ENCODE data around the gene RBM5.

RBM5 gene

GRCh38 chr3:50138266-50139200 lies 49.8 kb downstream of the RBM5 start:
- no peak for DNase-seq (ENCODE audit: low read depth)

DNA sequence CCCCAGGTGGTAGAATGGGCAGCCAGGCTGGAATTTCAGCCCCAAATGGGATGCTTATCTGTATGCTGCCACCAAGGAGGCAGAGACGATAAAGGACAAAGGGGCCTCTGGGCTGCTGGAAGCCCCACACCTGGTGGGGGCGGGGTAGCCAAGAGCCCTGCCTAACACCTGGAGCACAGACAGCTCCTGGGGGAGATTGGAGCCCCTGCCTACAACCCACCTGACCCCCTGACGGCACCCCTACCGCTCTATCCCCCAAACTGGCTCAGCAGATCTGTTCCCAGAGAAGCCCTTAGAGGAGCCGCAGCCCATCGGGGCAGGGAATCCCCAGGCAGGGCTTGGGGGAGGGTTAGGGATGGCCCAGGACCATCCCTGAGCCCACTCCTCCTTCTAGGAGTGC lies 50.6 kb downstream of the RBM5 start:
- DNase-seq (ENCODE audit: low read depth): no peak

DNA sequence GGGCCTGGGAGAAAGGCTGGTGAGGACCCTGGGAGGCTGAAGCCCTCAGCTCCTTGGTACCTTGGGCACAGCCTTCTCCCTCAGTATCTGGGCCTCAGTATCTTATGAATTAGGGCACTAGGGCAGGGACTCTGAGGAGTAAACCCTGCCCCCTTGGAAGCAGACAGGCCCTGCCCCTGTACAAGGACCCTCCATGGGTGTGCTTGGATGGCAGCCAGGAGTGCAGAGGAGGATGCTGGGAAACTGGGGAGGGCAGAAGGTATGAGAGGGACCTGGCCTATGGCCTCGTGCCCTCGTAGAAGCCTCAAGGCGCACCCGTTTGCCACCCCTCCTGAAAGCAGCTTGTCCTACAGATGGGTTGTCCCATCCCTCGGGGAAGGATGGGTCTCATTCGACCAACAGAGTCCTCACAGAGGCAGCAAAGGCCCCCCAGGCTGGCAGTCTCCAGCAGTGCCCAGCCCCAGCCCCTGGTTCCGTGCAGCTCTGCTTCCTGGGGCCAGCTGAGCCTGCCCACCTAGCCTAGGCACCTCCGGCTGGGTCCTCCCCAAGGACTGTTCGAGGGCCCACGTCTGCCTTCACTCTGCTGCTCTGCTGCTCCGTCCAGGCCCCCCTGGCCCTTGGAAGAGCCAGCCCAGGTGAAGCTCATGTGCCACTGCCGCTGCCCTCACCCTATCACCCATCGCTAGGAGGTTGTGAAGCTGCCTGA lies 51.2 kb downstream of the RBM5 start:
- no peak for DNase-seq (ENCODE audit: low read depth)

DNA sequence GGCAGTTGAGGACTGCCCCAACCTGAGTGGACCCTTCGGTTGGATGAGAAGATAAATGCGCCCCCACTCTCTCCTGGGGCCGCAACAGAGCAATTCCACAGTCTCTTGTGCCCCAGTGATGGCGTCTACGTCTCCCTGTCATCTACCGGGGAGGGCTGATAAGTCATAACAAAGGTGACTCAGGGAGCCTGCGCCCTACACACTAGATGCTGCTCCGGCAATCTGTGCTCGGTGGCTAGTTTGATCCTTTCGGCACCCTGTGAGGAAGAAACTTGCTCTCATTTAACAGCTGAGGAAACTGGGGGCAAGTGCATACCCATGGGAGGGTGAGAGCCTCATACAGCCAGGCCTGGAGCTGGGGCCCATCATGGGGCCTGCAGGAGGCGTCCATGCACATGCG lies 52.3 kb downstream of the RBM5 start:
- no peak for DNase-seq (ENCODE audit: low read depth)

GRCh38 chr3:50146316-50146901 lies 57.7 kb downstream of the RBM5 start:
- no peak for DNase-seq (ENCODE audit: low read depth)

DNA sequence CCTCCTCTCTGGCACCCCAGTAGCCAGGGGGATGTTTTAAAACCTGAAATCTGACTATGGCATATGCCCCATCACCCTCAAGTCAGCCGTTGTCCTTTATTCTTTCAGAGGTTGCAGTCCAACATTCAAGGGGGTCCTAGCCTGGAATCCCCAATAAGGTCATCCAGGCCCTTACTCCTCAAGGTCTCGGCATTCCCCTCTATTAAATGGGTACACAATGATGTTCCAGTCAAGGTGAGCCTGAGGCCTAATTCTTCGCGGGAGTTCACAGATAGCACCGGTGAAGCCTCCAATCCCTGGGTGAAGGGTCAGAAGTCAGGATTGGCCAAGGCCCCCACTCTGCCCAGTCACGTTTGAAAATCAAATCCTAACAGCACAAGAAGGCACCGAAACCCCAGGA lies 58.3 kb downstream of the RBM5 start:
- no peak for DNase-seq (ENCODE audit: low read depth)

GRCh38 chr3:50147447-50147846 lies 58.7 kb downstream of the RBM5 start:
- DNase-seq (ENCODE audit: low read depth): no peak

DNA sequence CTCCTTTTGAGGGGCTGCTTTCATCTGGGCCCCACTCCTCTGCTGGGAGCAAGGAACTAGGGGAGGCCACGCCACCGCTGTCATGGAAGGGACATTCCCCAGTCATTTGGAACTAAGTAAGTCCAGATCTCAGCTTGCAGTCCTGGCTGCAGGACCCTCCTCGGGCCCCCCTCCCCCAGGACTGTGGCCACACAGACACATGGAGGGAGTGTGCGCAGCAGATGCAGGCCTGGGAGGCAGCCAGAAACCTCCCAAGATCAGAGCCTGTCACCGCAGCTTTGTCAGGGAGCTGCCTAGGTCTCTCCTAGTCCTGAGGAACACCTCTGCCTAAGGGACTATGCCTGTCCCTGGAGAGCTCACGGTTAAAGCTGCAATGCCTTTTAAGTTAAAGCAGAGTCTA lies 59.1 kb downstream of the RBM5 start:
- no peak for DNase-seq (ENCODE audit: low read depth)

DNA sequence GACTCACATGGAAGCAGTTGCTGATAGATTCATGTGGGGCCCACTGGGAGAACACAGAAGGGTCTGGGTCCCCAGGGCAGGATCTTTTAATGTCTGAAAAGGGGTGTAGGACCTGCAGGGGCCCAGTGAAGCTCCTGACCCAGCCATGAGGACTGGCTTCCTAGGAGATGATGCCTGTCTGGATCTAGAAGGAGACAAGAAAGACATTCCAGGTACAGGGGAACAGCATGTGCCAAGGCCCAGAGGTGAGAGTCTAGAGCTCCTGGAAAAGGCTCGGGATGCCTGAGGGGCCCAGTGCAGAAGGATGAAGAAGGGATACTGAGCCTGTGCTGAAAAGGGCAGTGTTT lies 61.7 kb downstream of the RBM5 start:
- DNase-seq (ENCODE audit: low read depth): no peak

DNA sequence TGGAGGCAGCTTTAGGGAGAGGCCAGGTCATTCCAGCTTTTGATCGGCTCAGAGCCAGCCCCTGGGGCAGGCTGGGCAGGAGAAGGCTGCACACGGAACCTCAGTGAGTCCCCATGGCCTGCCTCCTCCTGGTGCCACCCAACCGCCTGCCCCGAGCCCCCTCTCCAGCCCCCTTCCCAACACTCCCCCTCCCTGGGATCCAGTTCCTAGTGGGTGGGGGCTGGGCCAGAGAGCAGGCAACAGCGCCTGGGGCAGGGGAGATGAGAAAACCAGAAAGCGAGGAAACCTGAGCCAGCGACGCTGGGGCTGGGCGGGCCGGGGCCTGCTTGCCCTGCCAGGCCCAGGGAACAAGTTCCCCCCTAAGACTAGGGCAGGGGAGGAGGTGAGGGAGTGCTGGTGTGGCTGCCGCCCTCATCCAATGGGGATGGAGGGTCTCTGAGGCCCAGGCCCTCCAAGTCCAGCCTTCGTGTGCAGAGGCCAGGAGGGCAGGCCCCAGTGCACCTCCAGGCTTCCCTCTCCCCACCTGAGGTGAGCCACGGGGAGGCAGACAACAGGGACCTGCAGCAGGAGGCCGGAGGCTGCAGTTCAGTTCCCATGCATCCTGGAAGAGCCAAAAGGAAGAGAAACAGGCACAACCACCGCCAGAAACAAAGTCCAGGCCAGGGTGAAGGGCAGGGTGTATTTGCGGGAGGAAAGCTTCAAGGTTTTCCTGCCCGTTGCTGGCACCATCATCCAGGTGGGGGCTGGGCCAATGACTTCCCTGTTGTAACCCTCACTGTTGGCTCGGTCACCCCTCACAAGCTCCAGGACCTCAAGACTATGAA lies 62.4 kb downstream of the RBM5 start:
- no peak for DNase-seq (ENCODE audit: low read depth)

DNA sequence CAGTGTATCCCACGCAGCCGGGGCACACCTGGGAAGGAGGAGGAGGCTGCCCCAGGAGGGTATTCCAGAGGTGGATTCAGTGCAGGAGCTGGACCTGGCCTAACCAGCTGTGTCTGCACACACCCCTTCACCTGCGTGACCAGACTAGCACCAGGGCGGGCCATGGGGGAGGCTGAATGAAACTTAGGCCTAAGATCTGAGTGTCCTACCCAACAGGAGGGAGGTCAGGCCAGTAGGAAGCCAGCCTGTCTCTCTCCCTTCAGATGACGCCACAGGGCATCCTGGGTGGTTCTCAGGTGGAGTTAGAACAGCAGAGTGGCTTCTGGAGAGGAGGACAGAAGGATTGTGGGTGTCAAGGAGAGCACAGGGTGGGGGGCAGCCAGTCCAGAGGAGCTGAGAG lies 63.0 kb downstream of the RBM5 start:
- DNase-seq (ENCODE audit: low read depth): no peak

DNA sequence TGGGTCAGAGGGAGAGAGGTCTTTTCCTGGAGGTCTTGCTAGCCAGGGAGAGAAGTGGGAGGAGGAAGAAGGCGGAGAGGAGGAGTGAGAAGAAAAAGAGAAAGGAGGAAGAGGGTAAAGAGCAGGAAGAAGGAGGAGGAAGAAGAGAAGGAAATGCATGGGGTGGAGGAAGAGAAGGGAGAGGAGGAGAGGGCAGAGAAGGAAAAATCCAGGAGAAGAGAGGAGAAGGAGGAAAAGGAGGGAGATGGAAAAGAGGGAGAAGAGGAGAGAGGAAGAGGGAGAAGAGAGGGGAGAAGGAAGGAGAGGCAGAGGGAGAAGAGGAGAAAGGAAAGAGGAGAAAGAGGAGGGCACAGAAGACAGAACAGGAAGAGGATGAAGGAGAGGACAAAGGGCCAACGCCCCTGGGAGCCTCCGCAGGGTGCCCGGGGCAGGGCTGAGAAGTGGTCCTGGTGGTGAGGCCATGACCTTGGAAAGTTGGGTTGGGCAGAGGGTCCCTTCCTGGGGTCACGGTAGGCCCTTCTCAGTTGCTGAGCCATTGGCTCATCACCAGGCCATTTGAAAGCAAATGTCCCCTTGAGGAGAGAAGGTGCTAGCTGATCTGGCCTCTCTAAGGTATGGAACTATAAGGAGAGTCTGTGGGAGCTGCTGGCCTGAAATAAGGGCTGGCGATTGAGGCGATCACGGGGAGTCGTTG lies 65.2 kb downstream of the RBM5 start:
- DNase-seq (ENCODE audit: low read depth): no peak

DNA sequence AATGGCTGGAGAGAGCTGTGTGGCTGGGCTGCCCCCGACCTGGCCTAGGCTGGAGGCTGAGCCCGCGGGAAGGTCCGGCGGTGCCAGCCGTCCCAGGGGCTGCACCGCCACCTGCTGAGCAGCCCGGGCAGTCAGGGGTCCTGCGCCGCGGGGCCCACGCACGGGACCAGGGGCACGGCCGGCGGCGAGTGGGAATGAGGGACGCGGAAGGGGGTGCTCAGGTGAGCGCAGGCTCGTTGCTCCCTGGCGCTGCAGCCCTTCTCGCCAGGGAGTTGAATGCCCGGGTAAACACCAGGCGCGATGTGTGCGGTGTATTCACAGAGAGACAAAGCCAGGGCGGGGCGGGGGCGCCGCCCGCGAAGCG lies 65.7 kb downstream of the RBM5 start:
- no peak for DNase-seq (ENCODE audit: low read depth)

DNA sequence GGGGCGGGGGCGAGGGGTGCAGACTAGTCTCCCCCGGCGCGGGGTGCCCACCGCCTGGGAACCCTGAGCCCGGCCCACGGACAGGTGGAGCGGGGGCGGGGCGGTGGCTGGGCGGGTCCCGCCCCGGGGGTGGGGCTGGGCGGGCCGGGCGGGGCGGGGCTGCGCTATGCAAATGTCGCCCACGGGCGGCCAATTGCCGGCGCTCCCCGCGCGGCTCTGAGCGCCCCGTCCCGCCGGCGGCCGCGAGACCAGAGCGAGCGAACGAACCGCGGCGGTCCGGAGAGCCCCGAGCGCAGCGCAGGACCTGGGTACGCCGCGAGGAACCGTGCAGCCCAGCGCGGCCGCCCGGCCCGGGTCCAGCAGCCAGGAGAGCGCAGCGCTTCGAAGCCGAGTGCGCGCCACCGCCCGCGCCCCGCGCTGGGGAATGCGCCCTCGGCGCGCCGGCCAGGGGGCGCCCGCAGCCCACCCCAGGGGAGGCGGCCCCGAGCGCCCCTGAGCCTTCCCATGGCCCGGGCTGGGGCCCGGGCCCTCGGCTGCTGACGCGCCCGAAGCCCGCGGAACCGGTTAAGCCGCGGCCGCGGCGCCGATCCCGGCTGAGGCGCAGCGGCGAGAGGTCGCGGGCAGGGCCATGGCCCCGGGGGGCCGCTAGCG lies 66.2 kb downstream of the RBM5 start, which contains the start of gene SEMA3F:
Gene SEMA3F, plus strand, starts transcription at position 485 of the 651 bp plus-strand sequence. CDS start 4,299 bp downstream, outside the sequence.
- peak; percentile 67 for DNase-seq (ENCODE audit: low read depth)

GRCh38 chr3:50155491-50155878 lies 66.8 kb downstream of the RBM5 start:
- DNase-seq (ENCODE audit: low read depth): no peak

GRCh38 chr3:50155891-50156290 lies 67.2 kb downstream of the RBM5 start:
- DNase-seq (ENCODE audit: low read depth): no peak

DNA sequence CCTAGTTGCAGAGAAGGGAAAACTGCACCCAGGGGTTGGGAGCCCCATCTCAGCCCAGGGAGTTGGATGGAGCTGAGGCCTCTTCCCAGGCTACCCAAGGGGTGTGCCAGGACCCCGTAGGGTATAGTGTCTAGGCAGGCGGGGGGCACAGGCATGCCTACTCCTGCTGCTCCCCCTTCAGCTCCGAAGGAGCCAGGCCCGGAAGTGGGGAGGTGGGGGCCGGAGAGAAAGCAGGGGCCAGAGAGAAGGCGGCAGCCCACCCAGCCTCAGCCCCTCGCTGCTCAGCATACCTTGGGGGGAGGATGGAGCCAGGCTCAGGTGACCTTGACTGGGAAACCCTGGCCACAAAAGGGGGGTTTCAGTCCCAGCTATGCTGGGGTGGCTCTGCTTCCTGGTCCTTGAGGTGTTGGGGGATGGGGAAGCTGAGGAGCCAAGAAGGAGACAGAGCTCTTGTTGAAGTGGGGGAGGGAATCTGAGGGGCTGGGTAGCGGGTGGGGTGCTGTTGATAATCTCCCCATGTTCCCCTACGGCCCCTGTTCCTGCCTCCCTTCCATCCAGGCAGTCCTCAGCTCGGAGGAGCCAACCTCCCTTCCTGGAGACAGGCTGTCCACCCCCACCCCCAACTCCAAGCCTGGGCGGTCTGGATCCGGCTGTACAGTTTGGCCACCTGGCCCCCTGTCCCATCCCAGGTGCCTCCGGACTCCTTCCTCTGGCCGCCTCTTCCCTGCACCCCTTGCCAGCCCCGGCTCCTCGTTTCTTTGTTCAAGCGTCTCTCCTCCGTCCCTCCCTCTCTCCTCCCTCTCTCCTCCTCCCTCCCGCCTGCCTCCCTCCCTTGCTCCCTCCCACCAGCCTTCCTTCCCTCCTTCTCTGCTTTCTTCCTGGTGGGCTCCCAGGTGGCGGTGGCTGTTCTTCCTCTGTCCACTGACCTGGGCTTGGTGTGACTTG lies 68.1 kb downstream of the RBM5 start:
- DNase-seq (ENCODE audit: low read depth): no peak

DNA sequence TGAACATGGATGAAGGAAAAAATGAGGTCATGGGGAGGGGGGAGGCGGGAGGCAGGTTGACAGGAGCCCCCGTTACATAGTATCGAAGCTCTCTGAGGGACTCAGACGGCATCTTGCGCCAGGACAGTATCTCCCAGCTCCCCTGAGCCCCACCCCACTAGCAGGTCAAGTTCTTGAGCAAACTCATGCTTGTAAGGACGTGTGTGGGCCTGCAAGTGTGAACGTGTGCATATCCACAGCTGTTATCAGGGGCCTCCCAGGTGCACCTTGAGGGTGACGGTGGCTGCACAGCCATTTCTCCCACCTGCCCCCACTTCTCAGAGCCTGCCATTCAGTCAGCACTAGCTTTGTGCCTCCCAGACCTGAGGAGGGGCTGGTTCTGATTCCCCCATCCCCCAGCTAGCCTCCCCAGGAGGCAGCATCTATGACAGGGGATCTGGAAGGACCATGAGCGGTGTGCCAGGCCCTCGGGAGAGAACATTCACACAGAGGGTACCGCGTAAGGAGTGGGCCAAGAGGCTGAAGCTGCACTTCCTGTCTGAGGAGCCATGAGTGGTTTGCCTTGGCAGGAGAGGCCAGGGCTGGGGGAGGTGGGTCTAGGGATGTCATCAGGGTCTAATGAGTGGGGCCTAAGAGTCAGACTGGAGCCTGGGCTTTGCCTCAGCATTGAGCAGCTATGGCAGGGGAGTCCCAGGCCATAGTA lies 69.3 kb downstream of the RBM5 start:
- DNase-seq (ENCODE audit: low read depth): no peak

- no peak for DNase-seq (ENCODE audit: low read depth)
Measured at GRCh38 chr3:50158530-50159146, 69.9 kb downstream of the RBM5 start.

Measured in stimulated activated CD4-positive, alpha-beta T cell treated with anti-CD3 and anti-CD28 coated beads, Interleukin-2, amount 100 ng/mL, for 4 hours (primary cell).